HEK293 (cell line): ENCODE measurements around the gene ZNF514.

Experiments
- ATF2 ChIP-seq: fragments of 450-650 bp; formaldehyde crosslinking; IDR thresholded peaks from 2 replicates; pipeline ENCODE4 v1.5.1; 2016; ENCODE audit warnings: missing biosample characterization, missing genetic modification characterization, low read depth
- GLIS2 ChIP-seq: fragments of 450-650 bp; formaldehyde crosslinking; IDR thresholded peaks from 2 replicates; pipeline ENCODE4 v1.5.1; 2016; ENCODE audit warnings: missing biosample characterization, missing genetic modification characterization
- ZNF146 ChIP-seq: fragments of 450-650 bp; formaldehyde crosslinking; IDR thresholded peaks from 2 replicates; pipeline ENCODE4 v1.5.1; 2016; ENCODE audit warnings: missing biosample characterization, missing genetic modification characterization
- ZNF274 ChIP-seq, 2 experiments: fragments of 200-500 bp in 1 of 2; fragments of 450-650 bp in 1 of 2; sonication (Bioruptor generic) in 1 of 2; formaldehyde crosslinking in 1 of 2; IDR thresholded peaks; 2 replicates each; pipeline versions ENCODE4 v1.5.1 to v1.6.1; 2014 to 2016; ENCODE audit warnings: borderline replicate concordance in 1 of 2, inconsistent platforms in 1 of 2, low read length in 1 of 2, missing biosample characterization in 1 of 2, missing genetic modification characterization in 1 of 2
- ZNF292 ChIP-seq: fragments of 450-650 bp; formaldehyde crosslinking; IDR thresholded peaks from 2 replicates; pipeline ENCODE4 v1.5.1; 2016; ENCODE audit warnings: low read depth, missing biosample characterization, missing genetic modification characterization, borderline replicate concordance
- ZNF354C ChIP-seq: fragments of 450-650 bp; formaldehyde crosslinking; IDR thresholded peaks from 2 replicates; pipeline ENCODE4 v1.5.1; 2016; ENCODE audit warnings: missing biosample characterization, missing genetic modification characterization, low read depth, borderline replicate concordance
- TF ChIP-seq, protein P1 (sequence below): fragments of 450-650 bp; formaldehyde crosslinking; IDR thresholded peaks from 2 replicates; pipeline ENCODE4 v1.5.1; 2016; ENCODE audit warnings: missing biosample characterization, missing genetic modification characterization
- TF ChIP-seq, protein P2 (sequence below): fragments of 450-650 bp; formaldehyde crosslinking; IDR thresholded peaks from 2 replicates; pipeline ENCODE4 v1.5.1; 2016; ENCODE audit warnings: missing biosample characterization, missing genetic modification characterization
- TF ChIP-seq, protein P3 (sequence below): fragments of 450-650 bp; formaldehyde crosslinking; IDR thresholded peaks from 2 replicates; pipeline ENCODE4 v1.5.1; 2016; ENCODE audit warnings: missing biosample characterization, missing genetic modification characterization
- TF ChIP-seq, protein P4 (sequence below): fragments of 450-650 bp; formaldehyde crosslinking; IDR thresholded peaks from 2 replicates; pipeline ENCODE4 v1.5.1; 2016; ENCODE audit warnings: missing biosample characterization, missing genetic modification characterization

DNA sequence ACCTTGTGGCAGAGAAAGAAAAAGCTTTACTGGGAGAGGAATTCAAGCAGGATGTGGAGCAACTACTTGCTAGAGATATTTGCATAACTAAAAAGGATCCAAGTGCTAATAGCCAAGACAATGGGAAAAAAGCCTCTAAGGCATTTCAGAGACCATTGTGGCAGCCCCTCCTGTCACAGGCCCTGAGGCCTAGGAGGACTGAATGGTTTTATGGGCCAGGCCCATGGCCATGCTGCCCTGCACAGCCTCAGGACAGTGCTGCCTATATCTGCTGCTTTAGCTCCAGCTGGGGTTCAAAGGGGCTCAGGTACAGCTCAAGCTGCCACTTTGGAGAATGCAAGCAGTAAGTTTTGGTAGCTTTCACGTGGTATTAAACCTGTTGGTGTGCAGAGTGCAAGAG, 20.9 kb downstream of the ZNF514 start:
- TF ChIP-seq, protein P1, sequence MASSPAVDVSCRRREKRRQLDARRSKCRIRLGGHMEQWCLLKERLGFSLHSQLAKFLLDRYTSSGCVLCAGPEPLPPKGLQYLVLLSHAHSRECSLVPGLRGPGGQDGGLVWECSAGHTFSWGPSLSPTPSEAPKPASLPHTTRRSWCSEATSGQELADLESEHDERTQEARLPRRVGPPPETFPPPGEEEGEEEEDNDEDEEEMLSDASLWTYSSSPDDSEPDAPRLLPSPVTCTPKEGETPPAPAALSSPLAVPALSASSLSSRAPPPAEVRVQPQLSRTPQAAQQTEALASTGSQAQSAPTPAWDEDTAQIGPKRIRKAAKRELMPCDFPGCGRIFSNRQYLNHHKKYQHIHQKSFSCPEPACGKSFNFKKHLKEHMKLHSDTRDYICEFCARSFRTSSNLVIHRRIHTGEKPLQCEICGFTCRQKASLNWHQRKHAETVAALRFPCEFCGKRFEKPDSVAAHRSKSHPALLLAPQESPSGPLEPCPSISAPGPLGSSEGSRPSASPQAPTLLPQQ (tag by site-specific recombination) = no peak
- TF ChIP-seq, protein P2, sequence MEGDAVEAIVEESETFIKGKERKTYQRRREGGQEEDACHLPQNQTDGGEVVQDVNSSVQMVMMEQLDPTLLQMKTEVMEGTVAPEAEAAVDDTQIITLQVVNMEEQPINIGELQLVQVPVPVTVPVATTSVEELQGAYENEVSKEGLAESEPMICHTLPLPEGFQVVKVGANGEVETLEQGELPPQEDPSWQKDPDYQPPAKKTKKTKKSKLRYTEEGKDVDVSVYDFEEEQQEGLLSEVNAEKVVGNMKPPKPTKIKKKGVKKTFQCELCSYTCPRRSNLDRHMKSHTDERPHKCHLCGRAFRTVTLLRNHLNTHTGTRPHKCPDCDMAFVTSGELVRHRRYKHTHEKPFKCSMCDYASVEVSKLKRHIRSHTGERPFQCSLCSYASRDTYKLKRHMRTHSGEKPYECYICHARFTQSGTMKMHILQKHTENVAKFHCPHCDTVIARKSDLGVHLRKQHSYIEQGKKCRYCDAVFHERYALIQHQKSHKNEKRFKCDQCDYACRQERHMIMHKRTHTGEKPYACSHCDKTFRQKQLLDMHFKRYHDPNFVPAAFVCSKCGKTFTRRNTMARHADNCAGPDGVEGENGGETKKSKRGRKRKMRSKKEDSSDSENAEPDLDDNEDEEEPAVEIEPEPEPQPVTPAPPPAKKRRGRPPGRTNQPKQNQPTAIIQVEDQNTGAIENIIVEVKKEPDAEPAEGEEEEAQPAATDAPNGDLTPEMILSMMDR (tag by site-specific recombination) = no peak
- TF ChIP-seq ATF2 (tag by site-specific recombination) (no peak), ZNF274 (IDR thresholded peaks at IDR 0.05; ENCODE audit: low read length) (no peak), ZNF274 (tag by site-specific recombination; IDR thresholded peaks at IDR 0.05; ENCODE audit: borderline replicate concordance) (no peak), ZNF146 (no peak), ZNF292 (tag by site-specific recombination) (no peak), ZNF354C (tag by site-specific recombination) (no peak), GLIS2 (tag by site-specific recombination) (no peak)
- TF ChIP-seq, protein P3, sequence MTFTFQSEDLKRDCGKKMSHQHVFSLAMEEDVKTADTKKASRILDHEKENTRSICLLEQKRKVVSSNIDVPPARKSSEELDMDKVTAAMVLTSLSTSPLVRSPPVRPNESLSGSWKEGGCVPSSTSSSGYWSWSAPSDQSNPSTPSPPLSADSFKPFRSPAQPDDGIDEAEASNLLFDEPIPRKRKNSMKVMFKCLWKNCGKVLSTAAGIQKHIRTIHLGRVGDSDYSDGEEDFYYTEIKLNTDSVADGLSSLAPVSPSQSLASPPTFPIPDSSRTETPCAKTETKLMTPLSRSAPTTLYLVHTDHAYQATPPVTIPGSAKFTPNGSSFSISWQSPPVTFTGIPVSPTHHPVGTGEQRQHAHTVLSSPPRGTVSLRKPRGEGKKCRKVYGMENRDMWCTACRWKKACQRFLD (tag by site-specific recombination) = no peak
- TF ChIP-seq, protein P4, sequence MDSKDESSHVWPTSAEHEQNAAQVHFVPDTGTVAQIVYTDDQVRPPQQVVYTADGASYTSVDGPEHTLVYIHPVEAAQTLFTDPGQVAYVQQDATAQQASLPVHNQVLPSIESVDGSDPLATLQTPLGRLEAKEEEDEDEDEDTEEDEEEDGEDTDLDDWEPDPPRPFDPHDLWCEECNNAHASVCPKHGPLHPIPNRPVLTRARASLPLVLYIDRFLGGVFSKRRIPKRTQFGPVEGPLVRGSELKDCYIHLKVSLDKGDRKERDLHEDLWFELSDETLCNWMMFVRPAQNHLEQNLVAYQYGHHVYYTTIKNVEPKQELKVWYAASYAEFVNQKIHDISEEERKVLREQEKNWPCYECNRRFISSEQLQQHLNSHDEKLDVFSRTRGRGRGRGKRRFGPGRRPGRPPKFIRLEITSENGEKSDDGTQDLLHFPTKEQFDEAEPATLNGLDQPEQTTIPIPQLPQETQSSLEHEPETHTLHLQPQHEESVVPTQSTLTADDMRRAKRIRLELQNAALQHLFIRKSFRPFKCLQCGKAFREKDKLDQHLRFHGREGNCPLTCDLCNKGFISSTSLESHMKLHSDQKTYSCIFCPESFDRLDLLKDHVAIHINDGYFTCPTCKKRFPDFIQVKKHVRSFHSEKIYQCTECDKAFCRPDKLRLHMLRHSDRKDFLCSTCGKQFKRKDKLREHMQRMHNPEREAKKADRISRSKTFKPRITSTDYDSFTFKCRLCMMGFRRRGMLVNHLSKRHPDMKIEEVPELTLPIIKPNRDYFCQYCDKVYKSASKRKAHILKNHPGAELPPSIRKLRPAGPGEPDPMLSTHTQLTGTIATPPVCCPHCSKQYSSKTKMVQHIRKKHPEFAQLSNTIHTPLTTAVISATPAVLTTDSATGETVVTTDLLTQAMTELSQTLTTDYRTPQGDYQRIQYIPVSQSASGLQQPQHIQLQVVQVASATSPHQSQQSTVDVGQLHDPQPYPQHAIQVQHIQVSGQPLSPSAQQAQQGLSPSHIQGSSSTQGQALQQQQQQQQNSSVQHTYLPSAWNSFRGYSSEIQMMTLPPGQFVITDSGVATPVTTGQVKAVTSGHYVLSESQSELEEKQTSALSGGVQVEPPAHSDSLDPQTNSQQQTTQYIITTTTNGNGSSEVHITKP (tag by site-specific recombination) = no peak
